K562 (cell line): ENCODE results near the gene ALDH16A1. TPM values are rescaled to one million over a fixed set of nuclear protein-coding genes. Genes with fewer than 3 reads are reported as not detected.
A peak's percentile ranks its signal among the peaks of the same experiment; 100 is the strongest.

Experiments used
- ARID3A ChIP-seq: IDR thresholded peaks from 2 replicates; pipeline ENCODE4 v1.6.1; 2012; ENCODE audit warnings: low read depth, low read length, improper control_type of control experiment, borderline replicate concordance
- ARNT ChIP-seq, 2 experiments: fragments of 450-650 bp; IDR thresholded peaks; 2 replicates each; pipeline ENCODE4 v1.6.1; 2016; ENCODE audit warnings: mild to moderate bottlenecking in 1 of 2
- CREB5 ChIP-seq: fragments of 250-450 bp; sonication (Bioruptor Pico); IDR thresholded peaks from 2 replicates; pipeline ENCODE4 v1.5.0; 2020; ENCODE audit warnings: mild to moderate bottlenecking
- MAX ChIP-seq: sonication (generic); formaldehyde crosslinking; IDR thresholded peaks from 2 replicates; pipeline ENCODE4 v1.9.0; 2022; ENCODE audit warnings: mild to moderate bottlenecking, missing genetic modification reagents
- MLX ChIP-seq, 2 experiments: fragments of 450-650 bp in 1 of 2; sonication (generic) in 1 of 2; formaldehyde crosslinking; conservative IDR thresholded peaks; 2 replicates each; pipeline versions ENCODE4 v1.4.0 to v1.8.1; 2020 to 2022; ENCODE audit warnings: mild to moderate bottlenecking in 1 of 2, missing genetic modification reagents in 1 of 2
- MYNN ChIP-seq, 2 experiments: sonication (generic); formaldehyde crosslinking in 1 of 2; IDR thresholded peaks; 2 replicates each; pipeline versions ENCODE4 v1.5.0 to v1.6.1; 2016 to 2020; ENCODE audit warnings: antibody characterized with exemption in 1 of 2, missing genetic modification reagents in 1 of 2
- PHTF2 ChIP-seq: fragments of 250-450 bp; sonication (Bioruptor Pico); IDR thresholded peaks from 2 replicates; pipeline ENCODE4 v1.5.0; 2021; ENCODE audit warnings: mild to moderate bottlenecking
- POLR2AphosphoS2 ChIP-seq: IDR thresholded peaks from 2 replicates; pipeline ENCODE4 v1.6.1; 2012; ENCODE audit warnings: low read length, improper control_type of control experiment
- RREB1 ChIP-seq: fragments of 250-450 bp; sonication (Bioruptor Pico); IDR thresholded peaks from 2 replicates; pipeline ENCODE4 v1.4.0; 2020
- TRIM25 ChIP-seq: fragments of 450-650 bp; IDR thresholded peaks from 2 replicates; pipeline ENCODE4 v1.7.0; 2016; ENCODE audit warnings: borderline replicate concordance
- ZFP1 ChIP-seq: fragments of 450-650 bp; formaldehyde crosslinking; IDR thresholded peaks from 2 replicates; pipeline ENCODE4 v1.4.0; 2020; ENCODE audit warnings: mild to moderate bottlenecking, mixed read lengths
- ZNF431 ChIP-seq: sonication (generic); formaldehyde crosslinking; IDR thresholded peaks from 2 replicates; pipeline ENCODE4 v1.8.0; 2022; ENCODE audit warnings: mild to moderate bottlenecking, missing genetic modification reagents
- ZNF57 ChIP-seq: fragments of 450-650 bp; formaldehyde crosslinking; IDR thresholded peaks from 2 replicates; pipeline ENCODE4 v1.4.0; 2020; ENCODE audit warnings: mild to moderate bottlenecking, moderate library complexity
- ZNF707 ChIP-seq: fragments of 250-450 bp; sonication (Bioruptor Pico); conservative IDR thresholded peaks from 2 replicates; pipeline ENCODE4 v1.8.0; 2022; ENCODE audit warnings: inconsistent platforms, mild to moderate bottlenecking, moderate library complexity
- ZNF778 ChIP-seq: fragments of 450-650 bp; formaldehyde crosslinking; IDR thresholded peaks from 2 replicates; pipeline ENCODE4 v1.4.0; 2020; ENCODE audit warnings: mild to moderate bottlenecking, moderate library complexity
- polyA plus RNA-seq, 8 experiments: library from polyadenylated mRNA; depleted of rRNA in 4 of 8; stranded (reverse) in 5 of 8; unstranded in 3 of 8; fragments of >200 nt; fragmentation: Nextera tagmentation in 2 of 8; fragmentation: Illumina TruSeq in 1 of 8; extraction: Ambion mirVana in 2 of 8; extraction: Trizol in 1 of 8; gene quantifications; 2 replicates each; pipeline versions ENCODE4 v1.2.1 to v1.2.3, GENCODE V29; 2011 to 2014; ENCODE audit warnings: inconsistent platforms in 1 of 8, missing spikeins in 1 of 8
- total RNA-seq, 7 experiments: library from RNA; depleted of rRNA in 6 of 7; stranded (reverse); fragments of >200 nt in 6 of 7; fragmentation: Illumina TruSeq in 2 of 7; extraction: Trizol in 2 of 7; gene quantifications; 2 replicates each; pipeline versions ENCODE4 v1.2.1 to v1.2.3, GENCODE V29; 2011 to 2021; ENCODE audit warnings: low replicate concordance in 1 of 7

The ALDH16A1 gene
- total and polyA plus RNA-seq, 9 of the 15 experiments (the other 6 are each of a cell fraction or from before 2014, with no cell fraction given) = 2.2 to 52.2 (median 7.6) TPM

GRCh38 chr19:49453013-49453756, at the start of gene ALDH16A1 (continued):
- TF ChIP-seq ARID3A (no peak), POLR2AphosphoS2 (peak; percentile 88; the same call in 1 of the 2 replicates), CREB5 (CRISPR knock-in tag) (no peak), ZFP1 (CRISPR knock-in tag) (no peak), ZNF707 (no peak), ZNF431 (no peak; the same call in 1 of the 2 replicates), ZNF778 (CRISPR knock-in tag) (no peak), MLX (CRISPR knock-in tag; conservative IDR thresholded peaks at IDR 0.05) (no peak), MAX (peak; percentile 79), PHTF2 (CRISPR knock-in tag) (no peak), MYNN (IDR thresholded peaks at IDR 0.05) (no peak), MYNN (CRISPR knock-in tag; IDR thresholded peaks at IDR 0.05) (no peak), TRIM25 (no peak), ZNF57 (CRISPR knock-in tag) (no peak), RREB1 (CRISPR knock-in tag) (no peak), ARNT (IDR thresholded peaks at IDR 0.05) (peak in 1 of 2 experiments; percentile 59; a peak in 1 of 4 replicates)
